ENCODE results near the gene GNA15.
"Not testable (repeated sequence)": the region's sequence is repeated elsewhere in the genome, so short reads cannot be mapped to it uniquely, and the experiment has no call there.

GNA15 gene

DNA sequence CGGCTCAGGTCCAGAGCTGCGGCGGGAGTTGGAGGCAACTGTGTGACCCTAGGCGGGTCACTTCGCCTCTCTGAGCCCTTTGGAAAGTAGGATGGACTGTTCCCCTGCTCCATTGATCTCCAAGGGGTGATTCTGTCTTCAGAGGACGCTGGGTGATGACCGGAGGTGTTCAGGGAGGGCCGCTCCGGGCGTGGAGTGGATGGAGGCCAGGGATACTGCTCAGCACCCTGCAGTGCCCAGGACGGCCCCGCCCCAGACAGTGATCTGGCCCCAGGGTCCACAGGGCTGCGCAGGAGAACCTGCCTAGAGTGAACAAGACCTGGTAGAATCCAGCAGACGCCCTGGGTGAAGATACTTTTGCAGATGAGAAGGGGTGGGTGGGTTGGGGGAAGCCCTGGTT, 56.9 kb downstream of the GNA15 start:
- no peak for DNase-seq

- no peak for DNase-seq
These were observed 57.6 kb downstream of the GNA15 start for GRCh38 chr19:3193256-3194105.

DNA sequence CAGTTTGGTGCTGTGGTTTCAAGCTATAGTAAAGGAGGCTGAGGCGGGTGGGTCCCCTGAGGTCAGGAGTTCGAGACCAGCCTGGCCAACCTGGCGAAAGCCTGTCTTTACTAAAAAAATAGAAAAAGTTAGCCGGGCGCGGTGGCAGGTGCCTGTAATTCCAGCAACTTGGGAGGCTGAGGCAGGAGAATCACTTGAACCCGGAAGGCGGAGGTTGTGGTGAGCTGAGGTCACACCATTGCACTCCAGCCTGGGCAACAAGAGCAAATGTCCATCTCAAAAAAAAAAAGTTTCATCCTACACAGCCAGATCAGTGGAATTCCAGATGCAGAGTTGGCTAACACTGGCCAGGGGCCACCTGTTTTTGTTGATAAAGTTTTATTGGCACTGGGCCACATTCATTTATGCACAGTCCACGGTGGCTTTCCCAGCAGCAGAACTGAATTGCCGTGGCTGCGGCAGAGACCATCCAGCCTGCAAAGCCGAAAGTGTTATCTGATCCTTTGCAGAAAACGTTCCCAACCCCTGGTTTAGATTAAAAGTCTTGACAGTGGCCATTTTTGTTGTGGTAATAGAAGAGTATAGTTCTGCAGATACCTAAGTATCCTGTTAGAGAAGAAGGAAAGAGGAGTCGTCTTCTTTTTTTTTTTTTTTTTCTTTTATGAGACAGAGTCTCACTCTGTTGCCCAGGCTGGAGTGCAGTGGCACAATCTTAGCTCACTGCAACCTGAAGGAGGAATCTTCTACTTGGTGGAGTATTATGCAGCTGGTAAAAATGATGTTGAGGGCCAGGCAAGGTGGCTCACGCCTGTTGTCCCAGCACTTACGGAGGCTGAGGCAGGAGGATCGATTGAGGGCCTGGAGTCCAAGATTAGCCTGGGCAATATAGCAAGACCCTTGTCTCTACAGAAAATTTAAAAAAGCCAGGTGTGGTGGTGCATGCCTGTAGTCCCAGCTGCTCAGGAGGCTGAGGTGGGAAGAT, 58.6 kb downstream of the GNA15 start:
- DNase-seq, result no peak

- DNase-seq, result no peak
These were observed 60.5 kb downstream of the GNA15 start for GRCh38 chr19:3196064-3196932.

- no peak for DNase-seq
These were observed 61.0 kb downstream of the GNA15 start for GRCh38 chr19:3196933-3197205.

- no peak for DNase-seq
These were observed 63.3 kb downstream of the GNA15 start for GRCh38 chr19:3198901-3199700.

DNA sequence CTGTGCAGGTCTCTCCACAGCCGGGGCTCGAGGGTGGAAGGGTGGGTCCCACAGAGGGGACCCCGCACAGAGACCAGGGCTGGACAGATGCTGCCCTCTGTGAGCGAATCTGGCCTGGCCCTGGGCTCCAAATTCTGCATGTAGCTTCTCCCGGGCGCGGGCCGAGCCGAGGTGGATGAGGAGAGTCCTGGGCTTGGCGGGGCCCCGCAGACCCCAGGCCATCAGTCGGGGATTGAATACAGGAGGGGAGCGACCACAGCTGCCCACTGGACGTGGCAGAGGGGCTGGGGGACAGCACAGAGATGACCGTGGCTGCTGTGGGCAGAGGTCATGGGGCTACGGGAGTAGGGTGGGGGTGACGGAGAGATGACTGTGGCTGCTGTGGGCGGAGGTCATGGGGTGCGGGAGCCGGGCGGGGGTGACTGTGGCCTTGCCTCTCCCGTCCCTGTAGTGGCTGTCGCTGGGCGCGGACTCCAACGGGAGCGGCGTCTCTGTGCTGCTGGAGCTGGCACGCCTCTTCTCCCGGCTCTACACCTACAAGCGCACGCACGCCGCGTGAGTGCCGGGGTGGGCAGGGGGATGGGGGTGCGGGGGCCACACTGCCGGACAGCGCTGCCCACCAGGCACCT, 65.4 kb downstream of the GNA15 start:
- DNase-seq, result no peak

DNA sequence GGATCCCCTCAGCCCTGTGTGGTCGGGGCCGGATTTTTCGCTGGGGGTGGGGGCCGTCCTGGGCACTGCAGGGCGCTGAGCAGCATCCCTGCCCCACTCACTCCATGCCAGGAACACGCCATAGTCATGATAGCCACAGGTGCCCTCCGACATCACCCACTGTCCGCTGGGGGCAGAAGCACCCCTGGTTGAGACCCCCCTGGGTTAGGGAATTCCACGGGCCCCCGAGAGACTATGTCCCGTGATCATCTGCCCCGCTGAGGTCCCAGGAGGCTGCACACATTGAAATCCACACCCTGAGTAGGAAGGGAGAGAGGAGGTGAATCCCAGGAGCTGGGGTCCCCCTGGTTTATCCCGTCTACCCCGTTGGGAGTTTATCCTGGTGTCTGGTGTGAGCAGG, 66.1 kb downstream of the GNA15 start:
- DNase-seq, result no peak

DNA sequence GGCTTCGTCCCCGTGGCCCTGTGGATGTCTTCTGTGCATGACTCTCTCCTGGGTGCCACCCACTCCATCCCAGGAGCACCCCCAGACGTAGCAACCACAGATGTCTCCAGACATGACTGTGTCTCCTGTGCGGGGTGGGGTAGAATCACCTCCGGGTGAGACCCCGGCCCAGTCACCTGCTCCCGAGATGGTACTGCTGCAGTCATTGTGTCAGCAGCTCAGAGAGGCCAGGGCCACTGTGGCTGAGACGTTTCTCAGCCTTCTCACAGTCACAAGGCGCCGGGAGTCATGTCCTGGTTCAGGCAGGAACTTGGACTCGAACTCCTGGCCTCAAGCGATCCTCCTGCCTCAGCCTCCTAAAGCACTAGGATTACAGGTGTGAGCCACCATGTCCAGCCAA, 66.5 kb downstream of the GNA15 start:
- no peak for DNase-seq

DNA sequence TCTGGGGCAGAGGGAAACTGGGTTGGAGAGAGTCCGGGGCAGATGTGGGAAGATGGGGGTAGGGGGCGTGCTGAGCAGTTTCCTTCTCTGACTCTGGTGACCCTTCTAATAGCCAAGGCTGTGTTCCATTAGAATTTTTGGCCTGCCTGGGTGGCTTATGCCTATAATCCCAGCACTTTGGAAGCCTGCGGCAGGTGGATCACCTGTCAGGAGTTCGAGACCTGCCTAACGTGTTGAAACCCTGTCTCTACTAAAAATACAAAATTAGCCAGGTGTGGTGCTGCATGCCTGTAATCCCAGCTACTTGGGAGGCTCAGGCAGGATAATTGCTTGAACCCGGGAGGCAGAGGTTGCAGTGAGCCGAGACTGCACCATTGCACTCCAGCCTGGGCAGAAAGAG, 67.1 kb downstream of the GNA15 start:
- not testable (repeated sequence) for DNase-seq

- no peak for DNase-seq
These were observed 68.2 kb downstream of the GNA15 start for GRCh38 chr19:3203805-3204645.

- no peak for DNase-seq
These were observed 68.9 kb downstream of the GNA15 start for GRCh38 chr19:3204646-3205275.

GRCh38 chr19:3206216-3206953, 70.6 kb downstream of the GNA15 start:
- no peak for DNase-seq

- no peak for DNase-seq
These were observed 71.8 kb downstream of the GNA15 start for GRCh38 chr19:3207461-3208242.

- DNase-seq, result no peak
These were observed 72.7 kb downstream of the GNA15 start for GRCh38 chr19:3208317-3209207.

- DNase-seq, result peak; percentile 58
These were observed 74.6 kb downstream of the GNA15 start for GRCh38 chr19:3210347-3211017.

DNA sequence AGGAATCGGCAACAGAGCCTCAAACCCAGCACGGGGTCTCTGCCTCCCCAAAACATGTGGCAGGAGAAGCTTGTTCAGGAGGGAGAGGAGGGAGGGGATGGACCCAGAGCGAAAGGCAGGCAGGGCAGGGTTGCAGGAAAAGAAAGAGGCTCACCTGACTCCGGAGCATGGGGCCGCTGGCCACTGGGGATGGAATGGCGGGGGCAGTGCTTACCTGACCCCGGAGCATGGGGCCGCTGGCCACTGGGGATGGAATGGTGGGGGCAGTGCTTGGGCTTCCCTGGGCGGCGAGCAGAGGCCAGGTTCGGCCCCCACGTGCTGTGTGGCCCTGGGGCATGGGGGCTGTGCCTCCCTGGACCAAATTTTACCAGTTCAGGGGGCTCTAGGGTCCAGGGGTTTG, 75.4 kb downstream of the GNA15 start:
- no peak for DNase-seq

Measured in CD4-positive, alpha-beta T cell treated with Interferon gamma for 1 hour (primary cell).